Measurements from ENCODE around the gene RAB40C.

The RAB40C gene, protein sequence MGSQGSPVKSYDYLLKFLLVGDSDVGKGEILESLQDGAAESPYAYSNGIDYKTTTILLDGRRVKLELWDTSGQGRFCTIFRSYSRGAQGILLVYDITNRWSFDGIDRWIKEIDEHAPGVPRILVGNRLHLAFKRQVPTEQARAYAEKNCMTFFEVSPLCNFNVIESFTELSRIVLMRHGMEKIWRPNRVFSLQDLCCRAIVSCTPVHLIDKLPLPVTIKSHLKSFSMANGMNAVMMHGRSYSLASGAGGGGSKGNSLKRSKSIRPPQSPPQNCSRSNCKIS

DNA sequence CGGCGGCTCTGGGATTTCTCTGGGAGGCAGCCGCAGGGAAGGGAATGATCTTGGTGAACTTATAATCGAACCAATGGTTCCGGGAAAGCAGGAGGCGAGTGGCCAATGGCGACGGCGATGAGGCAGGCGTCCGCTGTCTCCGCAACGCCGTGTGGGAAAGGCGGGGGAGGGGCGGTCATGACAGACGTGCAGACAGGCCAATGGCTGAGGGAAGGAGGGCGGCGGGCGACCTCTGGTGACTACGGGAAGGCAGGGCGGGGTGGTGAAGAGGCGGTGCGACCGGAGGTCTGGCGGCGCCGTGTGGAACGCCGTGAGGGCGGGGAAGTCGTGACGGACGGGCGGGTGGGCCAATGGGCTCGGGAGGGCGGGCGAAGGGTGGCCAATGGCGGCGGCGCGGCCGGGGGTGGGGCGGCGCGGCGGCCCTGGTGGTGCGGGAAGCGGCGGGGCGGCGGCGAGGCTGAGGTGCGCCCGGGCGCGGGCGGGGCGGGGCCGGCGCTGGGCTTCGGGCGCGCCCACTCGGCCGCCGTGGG lies at the start of gene RAB40C:
TSS of gene RAB40C (plus strand) at position 409 of the 530 bp plus-strand sequence. CDS start 226 bp downstream, outside the sequence.
- DNase-seq (ENCODE audit: low spot score) = peak; percentile 99

DNA sequence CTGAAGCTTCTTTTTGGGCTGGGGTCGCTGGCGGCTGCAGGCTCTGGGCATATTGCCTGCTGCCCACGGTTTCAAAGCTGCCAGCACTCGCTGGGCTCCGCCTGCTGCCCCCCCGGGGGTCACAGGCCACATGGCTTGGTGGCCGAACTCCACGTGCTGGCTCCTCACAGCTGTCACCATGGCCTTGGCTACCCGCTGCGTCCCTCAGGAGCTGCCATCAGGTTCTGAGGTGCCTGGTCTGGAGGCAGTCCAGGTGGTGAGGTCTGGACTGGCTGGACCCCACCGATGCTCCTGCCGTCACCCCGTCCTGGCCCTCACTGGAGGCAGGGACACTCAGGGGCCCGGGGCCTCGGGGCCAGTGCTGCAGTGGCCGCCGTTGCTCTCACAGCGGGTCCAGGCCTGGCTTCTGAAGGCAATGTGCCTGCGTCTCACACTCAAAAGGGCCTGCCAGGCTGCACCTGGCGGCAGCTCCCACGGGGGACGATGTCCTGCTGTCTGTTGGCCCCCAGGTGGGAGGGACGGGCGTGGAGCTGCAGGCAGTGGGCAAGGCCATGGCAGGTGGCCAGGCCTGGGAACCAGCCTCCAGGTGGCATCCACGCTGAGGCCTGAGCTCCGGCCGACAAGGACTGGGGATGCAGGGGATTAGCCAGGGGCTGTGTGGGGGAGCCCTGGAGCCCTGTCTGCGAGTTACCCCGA lies 49.1 kb upstream of the RAB40C start:
- DNase-seq (ENCODE audit: low spot score) = no peak

DNA sequence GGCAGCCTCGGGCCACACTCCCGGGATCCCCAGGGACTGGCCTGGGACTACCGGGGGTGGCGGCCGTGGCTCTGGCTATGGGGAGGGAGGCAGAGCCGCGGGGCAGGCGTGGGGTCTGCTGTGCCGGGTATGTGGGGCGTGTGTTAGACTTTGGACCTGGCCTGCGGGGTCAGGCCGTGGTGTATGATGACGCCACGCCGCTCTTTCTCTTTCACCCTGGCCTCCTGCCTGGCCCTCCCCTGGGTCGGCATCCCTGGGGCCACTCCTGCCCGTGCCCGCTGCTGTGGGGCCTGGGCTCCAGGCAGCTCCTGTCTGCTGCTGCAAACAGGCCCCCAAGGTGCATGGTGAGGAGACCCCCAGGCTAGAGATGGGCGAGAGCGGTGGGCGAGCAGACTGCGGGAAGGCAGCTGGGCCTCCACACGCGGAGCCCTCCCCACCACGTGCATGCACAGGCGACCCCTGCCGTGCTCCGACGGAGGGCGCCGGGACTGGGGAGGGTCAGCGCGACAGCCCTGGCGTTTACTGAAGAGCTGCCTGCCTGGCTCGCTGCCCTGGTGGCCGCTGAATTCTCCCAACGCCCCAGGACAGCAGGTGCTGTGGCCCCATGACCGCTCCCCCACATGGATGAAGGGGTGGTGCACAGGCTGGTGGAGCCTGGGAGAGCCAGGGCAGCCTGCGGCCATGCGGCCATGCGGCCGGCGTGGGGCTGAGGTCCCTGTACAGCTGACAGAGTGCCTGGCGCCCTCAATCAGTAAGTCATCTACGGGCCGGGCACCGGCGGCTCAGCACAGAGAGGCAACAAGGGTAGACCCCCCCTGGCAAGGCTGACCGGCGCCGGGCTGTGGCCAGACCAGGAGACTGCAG lies 46.3 kb upstream of the RAB40C start:
- DNase-seq (ENCODE audit: low spot score) = no peak

DNA sequence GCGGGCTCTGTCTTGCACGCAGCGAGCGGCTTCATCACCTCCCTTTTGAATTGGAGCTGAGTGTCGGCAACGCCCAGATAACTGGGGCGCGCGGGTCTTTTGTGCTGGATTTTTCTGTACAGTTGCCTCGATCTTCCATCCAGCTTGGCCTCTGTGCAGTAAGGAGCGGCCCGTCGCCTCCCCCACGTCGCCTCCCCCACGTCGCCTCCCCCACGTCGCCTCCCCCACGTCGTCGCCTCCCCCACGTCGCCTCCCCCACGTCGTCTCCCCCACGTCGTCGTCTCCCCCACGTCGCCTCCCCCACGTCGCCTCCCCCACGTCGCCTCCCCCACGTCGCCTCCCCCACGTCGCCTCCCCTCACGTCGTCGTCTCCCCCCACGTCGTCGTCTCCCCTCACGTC lies 45.3 kb upstream of the RAB40C start:
- DNase-seq (ENCODE audit: low spot score) = no peak

DNA sequence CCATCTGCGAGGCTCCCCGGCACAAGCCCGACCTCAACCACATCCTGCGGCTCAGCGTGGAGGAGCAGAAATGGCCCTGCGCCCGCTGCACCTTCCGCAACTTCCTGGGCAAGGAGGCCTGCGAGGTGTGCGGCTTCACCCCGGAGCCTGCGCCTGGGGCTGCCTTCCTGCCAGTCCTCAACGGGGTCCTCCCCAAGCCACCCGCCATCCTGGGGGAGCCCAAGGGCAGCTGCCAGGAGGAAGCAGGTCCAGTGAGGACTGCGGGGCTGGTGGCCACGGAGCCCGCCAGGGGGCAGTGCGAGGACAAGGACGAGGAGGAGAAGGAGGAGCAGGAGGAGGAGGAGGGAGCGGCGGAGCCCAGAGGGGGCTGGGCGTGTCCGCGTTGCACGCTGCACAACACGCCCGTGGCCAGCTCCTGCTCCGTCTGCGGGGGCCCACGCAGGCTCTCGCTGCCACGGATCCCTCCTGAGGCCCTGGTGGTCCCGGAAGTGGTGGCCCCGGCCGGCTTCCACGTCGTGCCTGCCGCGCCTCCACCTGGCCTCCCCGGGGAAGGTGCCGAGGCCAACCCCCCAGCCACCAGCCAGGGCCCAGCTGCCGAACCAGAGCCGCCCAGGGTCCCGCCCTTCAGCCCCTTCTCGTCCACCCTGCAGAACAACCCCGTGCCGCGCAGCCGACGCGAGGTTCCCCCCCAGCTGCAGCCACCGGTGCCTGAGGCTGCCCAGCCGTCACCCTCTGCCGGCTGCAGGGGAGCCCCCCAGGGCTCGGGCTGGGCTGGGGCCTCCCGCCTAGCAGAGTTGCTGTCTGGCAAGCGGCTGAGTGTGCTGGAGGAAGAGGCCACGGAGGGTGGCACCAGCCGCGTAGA lies 42.7 kb upstream of the RAB40C start:
- peak; percentile 35 for DNase-seq (ENCODE audit: low spot score)

DNA sequence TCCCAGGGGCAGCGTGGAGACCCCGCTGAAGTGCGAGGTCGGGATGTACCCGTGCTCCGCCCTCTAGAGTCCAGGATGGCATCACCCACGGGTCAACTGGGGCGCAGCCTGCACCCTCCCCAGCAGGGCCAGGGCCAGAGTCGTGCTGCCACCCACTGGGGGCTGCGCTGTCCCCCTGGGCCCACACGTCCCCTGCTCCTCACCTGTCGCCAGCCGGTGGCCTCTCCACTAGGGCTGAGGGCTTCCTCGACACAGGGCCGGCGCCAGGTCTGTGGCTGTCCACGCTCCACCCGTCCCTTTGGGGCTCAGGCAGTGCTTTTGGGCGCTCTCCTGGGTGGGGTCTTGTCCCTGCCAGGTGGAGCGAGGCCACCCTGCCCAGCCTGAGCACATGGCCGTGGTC lies 41.3 kb upstream of the RAB40C start:
- DNase-seq (ENCODE audit: low spot score) = no peak

DNA sequence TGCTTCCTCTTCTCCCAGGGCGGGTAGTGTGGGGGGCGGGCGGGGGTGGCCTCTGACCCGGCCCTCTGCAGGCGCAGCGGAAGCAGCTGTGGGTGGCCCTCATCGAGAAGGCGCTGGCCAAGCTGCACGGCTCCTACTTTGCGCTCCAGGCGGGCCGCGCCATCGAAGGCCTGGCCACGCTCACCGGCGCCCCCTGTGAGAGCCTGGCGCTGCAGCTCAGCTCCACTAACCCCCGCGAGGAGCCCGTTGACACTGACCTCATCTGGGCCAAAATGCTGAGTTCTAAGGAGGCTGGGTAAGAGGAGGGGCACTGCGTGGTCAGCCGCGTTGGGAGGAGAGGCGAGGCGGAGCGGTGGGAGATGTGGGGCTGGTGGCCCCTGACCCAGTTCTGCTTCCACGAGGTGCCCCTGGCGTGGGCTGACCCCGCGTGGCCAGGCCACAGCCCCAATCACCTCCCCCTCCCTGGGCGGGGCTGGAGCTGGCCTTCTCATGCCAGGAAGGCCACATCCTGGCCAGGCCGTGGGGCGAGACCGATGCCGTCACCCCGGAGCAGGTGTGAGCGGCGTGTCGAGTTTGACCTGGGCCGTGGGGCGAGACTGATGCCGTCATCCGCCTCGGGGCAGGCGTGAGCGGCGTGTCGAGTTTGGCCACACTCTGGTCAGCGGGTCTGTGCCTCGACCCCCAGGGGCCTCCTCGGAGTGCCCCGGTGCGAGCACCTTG lies 40.2 kb upstream of the RAB40C start:
- DNase-seq (ENCODE audit: low spot score) = no peak

DNA sequence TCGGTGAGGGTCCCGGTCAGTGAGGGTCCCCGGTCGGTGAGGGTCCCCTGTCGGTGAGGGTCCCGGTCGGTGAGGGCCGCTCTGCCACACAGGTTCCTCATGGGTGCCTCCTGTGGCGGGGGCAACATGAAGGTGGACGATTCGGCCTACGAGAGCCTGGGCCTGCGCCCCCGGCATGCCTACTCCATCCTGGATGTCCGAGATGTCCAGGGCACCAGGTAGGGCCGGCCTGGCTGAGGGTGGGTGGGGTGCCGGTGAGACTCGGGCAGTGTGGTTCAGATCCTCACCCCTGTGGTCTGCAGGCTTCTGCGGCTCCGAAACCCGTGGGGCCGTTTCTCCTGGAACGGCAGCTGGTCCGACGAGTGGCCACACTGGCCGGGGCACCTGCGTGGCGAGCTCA lies 38.7 kb upstream of the RAB40C start:
- DNase-seq (ENCODE audit: low spot score) = no peak

DNA sequence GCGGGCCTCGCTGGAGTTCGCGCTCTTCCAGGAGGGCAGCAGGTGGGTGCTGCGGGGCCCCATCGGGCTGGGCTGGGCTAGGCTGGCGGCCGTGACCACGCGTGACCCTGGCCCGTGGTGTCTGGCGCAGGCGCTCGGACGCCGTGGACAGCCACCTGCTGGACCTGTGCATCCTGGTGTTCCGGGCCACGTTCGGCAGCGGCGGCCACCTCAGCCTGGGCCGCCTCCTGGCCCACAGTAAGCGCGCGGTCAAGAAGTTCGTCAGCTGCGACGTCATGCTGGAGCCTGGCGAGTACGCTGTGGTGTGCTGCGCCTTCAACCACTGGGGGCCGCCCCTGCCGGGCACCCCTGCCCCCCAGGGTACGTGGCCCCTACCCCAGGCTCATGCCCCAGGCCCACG lies 37.7 kb upstream of the RAB40C start:
- no peak for DNase-seq (ENCODE audit: low spot score)

DNA sequence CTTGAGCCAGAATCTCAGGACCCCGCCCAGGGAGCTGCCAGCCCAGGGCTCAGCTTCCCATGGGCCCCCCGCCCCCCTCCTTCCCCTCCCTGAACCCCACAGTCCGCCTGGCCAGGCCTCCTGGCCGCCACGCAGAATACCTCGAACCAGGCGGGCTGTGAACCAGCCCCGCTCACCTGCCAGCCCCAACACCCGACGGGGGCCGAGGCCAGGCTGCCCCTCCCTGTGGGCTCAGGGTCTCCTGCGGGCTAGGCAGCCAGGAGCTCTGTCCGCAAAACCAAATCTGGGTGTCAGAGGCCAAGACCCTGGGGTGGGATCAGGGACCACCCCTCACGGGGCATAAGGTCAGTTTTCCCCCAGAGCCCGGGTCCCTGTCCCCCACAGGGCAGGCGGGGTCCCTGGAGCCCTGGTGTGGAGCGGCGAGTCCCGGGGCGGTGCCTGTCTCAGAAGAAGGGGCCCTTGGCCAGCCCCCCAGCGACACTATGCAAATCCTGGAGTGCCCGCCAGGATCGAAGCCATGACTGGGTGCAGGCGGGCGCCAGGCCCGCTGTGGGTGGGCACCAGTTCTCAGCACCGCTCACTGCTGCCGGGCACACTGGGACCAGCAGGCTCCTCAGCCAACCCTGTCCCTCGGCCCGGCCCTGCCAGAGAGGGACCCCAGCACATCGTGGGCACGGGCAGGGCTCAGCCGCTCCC lies 36.1 kb upstream of the RAB40C start:
- no peak for DNase-seq (ENCODE audit: low spot score)

DNA sequence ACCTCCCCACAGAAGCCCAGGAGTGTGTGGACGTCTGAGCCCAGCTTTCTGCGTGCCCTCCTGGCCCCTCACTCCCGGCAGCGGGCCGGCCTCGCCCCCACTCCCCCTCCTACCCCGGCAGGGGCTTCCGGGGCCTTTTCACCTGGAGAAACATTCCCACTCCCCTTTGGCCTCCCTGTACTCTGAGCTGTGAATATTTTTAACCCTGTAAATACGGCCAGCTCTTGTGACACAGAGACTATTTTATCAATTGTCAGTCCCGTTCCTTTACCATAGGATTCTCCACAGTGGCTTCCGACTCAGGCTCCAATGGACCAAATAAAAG lies 35.6 kb upstream of the RAB40C start:
- DNase-seq (ENCODE audit: low spot score) = no peak

DNA sequence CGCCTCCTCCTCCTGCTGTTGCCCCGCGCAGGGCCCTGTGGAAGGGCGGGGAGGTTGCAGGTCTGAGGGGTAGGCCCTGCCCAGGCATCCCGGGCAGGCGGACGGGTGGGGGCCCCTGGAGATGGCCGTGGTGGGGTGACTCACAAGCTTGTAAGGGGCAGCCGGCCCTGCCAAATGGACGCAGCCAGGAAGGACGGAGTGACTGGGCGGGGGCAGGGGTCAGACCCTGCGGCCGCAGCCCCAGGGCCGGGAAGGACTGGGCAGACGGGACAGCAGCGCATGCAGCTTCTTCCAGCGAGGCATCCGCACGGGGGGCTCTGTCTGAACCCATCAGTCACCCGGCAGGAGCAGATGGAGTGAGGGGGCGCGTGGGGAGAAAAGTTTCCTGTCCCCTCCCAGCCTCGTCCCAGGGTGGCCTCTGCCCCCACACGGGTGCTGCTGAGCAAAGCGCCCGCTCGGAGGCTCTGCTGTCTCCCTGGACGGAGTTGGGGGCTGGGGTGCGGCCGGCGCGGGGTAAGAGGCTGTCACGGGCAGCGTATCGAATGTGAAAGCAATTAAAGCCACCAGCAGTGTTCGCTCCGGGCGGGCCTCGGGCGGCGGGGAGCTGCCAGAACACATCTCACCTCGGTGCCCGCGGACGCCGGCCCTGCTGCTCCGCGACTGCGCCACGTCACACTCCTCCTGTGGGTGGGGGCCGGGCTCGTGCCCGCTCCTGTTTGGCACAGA lies 35.1 kb upstream of the RAB40C start:
- DNase-seq (ENCODE audit: low spot score) = no peak

DNA sequence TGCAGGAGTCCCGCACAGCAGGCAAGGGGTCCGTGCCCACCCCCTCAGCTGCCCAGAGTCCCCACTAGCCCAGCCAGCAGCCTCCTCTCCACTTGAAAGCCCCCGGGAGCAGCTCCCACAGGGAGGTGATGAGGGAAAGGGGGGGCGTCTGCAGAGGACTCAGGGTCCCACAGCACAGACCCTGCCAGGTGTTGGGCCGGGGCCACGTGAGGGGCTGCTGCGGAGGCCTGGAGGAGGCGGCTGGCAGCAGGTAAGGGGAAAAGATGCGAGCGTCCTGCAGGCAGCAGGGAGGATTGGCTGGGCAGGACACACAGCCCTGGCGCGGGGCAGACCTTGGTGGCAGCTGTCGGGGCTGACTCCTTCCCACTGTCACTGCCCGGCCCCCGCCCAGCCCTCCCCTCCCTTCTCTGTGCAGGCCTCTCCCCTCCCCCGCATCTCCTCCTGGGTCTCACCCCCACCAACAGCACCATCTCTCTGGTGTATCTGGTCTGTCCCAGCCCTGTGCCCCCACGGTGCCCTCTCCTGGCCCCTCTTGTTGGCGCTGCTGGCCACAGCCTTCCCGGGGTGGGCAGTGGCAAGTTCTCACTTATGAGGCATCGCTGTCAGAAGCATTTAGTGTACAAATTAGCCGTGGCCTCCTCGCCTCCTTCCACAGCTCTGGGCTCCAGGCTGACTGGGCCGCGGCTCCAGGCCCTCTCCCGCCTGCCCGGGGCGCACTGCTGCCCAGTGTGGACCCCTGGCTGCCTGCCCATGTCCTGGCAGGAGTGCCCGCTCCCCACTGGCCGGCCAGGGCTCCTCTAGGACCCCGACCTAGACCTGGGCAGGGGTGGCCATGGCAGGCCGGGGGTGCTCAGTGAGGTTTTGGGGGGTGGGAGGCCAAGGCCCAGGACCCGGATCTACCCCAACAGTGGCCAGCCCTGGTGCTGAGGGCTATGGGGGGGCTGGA lies 34.1 kb upstream of the RAB40C start:
- no peak for DNase-seq (ENCODE audit: low spot score)

DNA sequence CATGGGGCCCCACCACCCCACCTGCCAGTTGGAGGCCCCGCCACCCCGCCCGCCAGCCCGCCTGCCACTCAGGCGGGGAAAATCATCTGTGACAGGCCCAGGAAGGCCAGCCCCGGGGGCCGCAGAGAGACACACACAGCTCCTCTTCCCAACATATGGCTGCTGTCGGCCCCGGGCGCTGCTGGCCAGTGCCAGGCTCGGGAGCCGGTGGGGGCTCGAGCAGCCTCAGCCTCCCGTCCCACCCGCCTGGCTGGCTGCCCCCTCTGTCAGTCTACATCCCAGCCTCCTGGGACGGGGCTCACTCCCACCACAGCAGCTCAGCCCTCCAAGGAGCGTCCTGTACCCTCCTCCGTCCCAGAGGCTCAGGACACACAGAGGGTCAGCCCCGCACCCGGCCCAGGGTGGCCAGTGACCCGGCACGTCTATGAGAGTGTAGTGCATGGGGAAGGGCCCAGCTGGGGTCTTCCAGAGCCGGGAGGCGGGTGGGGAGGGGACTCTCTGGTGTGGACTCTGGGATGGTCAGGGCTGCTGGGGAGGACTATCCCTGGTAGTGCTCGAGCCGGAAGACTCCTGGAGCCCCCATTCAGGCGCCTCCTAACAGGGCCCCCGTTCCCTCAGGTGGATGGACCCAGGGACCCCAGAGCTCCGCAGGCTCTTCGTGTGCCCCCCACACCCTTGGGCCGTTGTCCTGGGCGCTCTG lies 33.2 kb upstream of the RAB40C start:
- no peak for DNase-seq (ENCODE audit: low spot score)

DNA sequence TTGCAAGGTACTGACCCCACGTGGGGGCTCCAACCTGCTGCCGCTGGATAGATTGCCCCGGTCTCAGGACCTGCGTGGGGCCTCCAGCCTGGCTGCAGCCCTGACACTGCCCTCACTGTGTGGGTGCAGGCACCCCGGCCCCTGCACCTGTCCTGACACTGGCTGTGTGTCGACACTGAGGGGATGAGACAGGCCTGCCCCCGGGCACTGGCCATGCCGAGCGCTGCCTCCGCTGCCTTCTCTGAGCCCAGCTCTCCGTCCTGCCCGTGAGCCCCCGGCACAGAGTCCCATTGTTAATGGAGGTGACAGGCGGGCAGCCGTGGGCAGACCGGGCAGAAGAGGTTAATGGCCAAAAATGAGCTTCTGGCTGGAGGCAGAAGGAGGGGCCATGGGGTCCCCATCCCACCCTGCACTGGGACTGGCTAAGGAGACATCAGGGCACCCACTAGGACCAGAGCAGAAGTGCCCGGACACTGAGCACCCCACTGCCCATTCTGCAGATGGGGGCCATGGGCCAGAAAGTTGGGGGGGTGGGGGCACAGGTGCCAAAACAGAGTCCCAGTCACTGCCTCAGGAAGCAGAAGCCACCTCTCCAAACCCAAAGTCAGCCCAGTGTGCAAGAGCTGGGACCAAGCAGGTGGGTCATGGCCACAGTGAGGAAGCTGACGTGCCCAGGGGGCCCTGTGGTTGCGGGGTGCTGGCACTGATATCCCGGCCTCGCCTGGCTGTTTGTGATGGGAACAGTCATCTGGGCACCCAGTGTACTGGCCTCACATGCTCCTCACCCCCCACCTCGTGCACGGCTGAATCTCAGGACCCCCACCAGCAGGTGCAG lies 32.2 kb upstream of the RAB40C start:
- no peak for DNase-seq (ENCODE audit: low spot score)

DNA sequence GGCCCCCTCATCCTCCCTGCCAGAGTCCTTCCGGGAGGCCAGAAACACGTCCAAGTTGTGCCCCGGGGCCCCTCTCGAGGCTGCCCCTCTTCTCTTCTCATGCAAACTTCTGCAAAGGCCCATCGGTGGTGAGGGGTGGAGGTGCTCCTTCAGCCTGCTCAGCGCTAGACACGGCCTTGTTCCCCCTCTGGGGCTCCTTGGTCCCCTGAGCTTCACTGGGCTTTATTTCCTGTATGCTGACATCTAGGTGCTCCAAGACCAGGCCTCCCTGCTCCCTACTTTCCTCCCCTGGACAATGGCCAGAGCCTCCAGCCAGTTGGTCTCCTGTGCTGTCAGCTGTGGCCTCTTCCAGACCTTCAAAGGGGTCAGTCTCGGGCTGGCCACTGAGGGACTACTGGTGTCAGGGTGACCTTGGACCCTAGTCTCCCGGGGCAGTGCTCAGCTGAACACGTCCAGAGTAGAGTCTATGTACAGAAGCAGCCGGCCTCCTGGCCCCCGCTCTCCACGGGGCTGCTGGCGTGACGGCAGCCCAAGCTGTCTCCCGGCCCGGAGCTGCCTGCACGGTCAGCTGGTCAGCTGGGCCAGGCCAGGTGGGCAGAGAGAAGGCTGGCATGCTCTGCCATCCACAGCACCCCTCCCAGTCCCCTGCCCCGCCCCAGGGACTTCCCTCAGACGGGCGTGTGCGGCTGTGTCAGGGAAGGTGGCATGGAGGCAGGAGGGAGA lies 31.4 kb upstream of the RAB40C start:
- no peak for DNase-seq (ENCODE audit: low spot score)

DNA sequence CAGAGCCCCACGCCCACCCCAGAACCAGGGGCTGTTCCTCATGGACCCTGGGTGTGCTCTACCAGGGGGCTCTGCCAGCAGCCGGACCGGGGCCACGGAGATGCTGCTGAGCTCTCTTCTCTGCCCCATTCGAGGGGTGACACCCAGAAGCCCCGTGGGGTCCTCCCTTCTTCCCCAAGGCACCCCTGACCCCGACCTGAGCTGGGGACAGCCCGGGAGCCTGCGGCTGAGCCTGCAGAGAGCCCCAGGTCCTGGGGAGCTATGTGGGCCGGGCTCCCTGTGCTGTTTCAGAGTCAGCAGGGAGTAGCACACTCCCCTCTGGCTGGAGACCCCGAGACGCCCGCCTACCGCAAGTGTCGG lies 30.9 kb upstream of the RAB40C start:
- DNase-seq (ENCODE audit: low spot score) = no peak

Measured in CD4-positive, alpha-beta T cell treated with Interleukin-2 at 100 ng/mL for 4 hours (primary cell).